CD14-positive monocyte (primary cell): ENCODE measurements around the gene ITPR2. TPM values are rescaled to one million over a fixed set of nuclear protein-coding genes. Genes with fewer than 3 reads are reported as not detected.

Source experiments
- DNase-seq, 3 donors: peaks; one replicate each; pipeline ENCODE4 v3.0.0-alpha.2; 2011 to 2022
- H2AFZ ChIP-seq: 2 replicates; pipeline ENCODE4 v1.6.0; 2012; ENCODE audit warnings: mild to moderate bottlenecking, low read depth, low read length, inconsistent platforms; ENCODE audit not compliant: insufficient read depth, poor library complexity, severe bottlenecking
- H3K27ac ChIP-seq, 2 donors: 1 replicate in 1 of 2; 2 replicates in 1 of 2; pipeline ENCODE4 v1.5.1; 2012 to 2013; ENCODE audit warnings: low read length in 2 of 2, control low read depth in 1 of 2, inconsistent platforms in 1 of 2, low read depth in 1 of 2, mild to moderate bottlenecking in 1 of 2
- H3K27me3 ChIP-seq, 2 donors: one replicate each; pipeline versions ENCODE4 v1.6.0 to v1.6.1; 2011 to 2013; ENCODE audit warnings: low read length in 2 of 2; ENCODE audit not compliant: control insufficient read depth in 2 of 2, insufficient read depth in 2 of 2
- H3K36me3 ChIP-seq, 2 donors: replicated peaks in 1 of 2; 1 replicate in 1 of 2; 2 replicates in 1 of 2; pipeline versions ENCODE4 v1.5.1 to v1.6.1; 2012 to 2013; ENCODE audit warnings: low read length in 2 of 2, control low read depth in 1 of 2, inconsistent platforms in 1 of 2, mild to moderate bottlenecking in 1 of 2; ENCODE audit not compliant: insufficient read depth in 2 of 2, control insufficient read depth in 1 of 2
- H3K4me1 ChIP-seq, 2 donors: 1 replicate in 1 of 2; 2 replicates in 1 of 2; pipeline versions ENCODE4 v1.5.1 to v1.6.1; 2012 to 2013; ENCODE audit warnings: low read length in 2 of 2, control low read depth in 1 of 2, inconsistent platforms in 1 of 2, mild to moderate bottlenecking in 1 of 2, moderate library complexity in 1 of 2; ENCODE audit not compliant: insufficient read depth in 2 of 2, control insufficient read depth in 1 of 2
- H3K4me2 ChIP-seq: replicated peaks from 2 replicates; pipeline ENCODE3; 2012; ENCODE audit warnings: low read length, moderate library complexity, mild to moderate bottlenecking; ENCODE audit not compliant: poor library complexity, severe bottlenecking; ENCODE audit errors: extremely low read depth
- H3K4me3 ChIP-seq, 3 experiments: fragments of 200-600 bp in 1 of 3; sonication (generic) in 1 of 3; replicated peaks in 1 of 3; 1 replicate in 2 of 3; 2 replicates in 1 of 3; pipeline ENCODE4 v1.5.1; 2011 to 2013; ENCODE audit warnings: low read length in 3 of 3, mild to moderate bottlenecking in 3 of 3, control low read depth in 2 of 3, low read depth in 2 of 3, inconsistent platforms in 1 of 3, moderate library complexity in 1 of 3
- H3K79me2 ChIP-seq: 2 replicates; pipeline ENCODE4 v1.6.0; 2012; ENCODE audit warnings: mild to moderate bottlenecking, control low read depth, inconsistent platforms, low read length, moderate library complexity; ENCODE audit not compliant: insufficient read depth
- H3K9ac ChIP-seq: 2 replicates; pipeline ENCODE4 v1.6.0; 2017; ENCODE audit warnings: low read length, mild to moderate bottlenecking; ENCODE audit not compliant: insufficient read depth, poor library complexity, severe bottlenecking
- H3K9me3 ChIP-seq, 2 donors: replicated peaks in 1 of 2; 1 replicate in 1 of 2; 2 replicates in 1 of 2; pipeline versions ENCODE4 v1.5.1 to v1.6.1; 2012 to 2013; ENCODE audit warnings: low read length in 2 of 2, control low read depth in 1 of 2; ENCODE audit not compliant: control insufficient read depth in 1 of 2, insufficient read depth in 1 of 2
- H4K20me1 ChIP-seq: 2 replicates; pipeline ENCODE4 v1.6.0; 2012; ENCODE audit warnings: mild to moderate bottlenecking, low read length, control low read depth, moderate library complexity; ENCODE audit not compliant: insufficient read depth
- H3K27ac Mint-ChIP-seq, 7 donors: one replicate each; pipeline ENCODE4 v1.8.0; 2020; ENCODE audit warnings: mild to moderate bottlenecking in 7 of 7, mixed read lengths in 7 of 7, moderate library complexity in 6 of 7, inconsistent platforms in 2 of 7
- H3K27me3 Mint-ChIP-seq, 3 donors: one replicate each; pipeline ENCODE4 v1.8.0; 2021 to 2022; ENCODE audit warnings: low read depth in 3 of 3, mild to moderate bottlenecking in 3 of 3, mixed read lengths in 3 of 3, moderate library complexity in 3 of 3, inconsistent platforms in 1 of 3
- H3K36me3 Mint-ChIP-seq, 2 donors: one replicate each; pipeline ENCODE4 v1.8.0; 2020; ENCODE audit warnings: mixed read lengths in 2 of 2, inconsistent platforms in 1 of 2, mild to moderate bottlenecking in 1 of 2
- H3K4me1 Mint-ChIP-seq: one replicate; pipeline ENCODE4 v1.8.0; 2020; ENCODE audit warnings: mild to moderate bottlenecking, mixed read lengths
- H3K4me3 Mint-ChIP-seq, 2 donors: one replicate each; pipeline ENCODE4 v1.8.0; 2020; ENCODE audit warnings: mild to moderate bottlenecking in 2 of 2, mixed read lengths in 2 of 2, moderate library complexity in 1 of 2
- H3K9me3 Mint-ChIP-seq, 7 donors: one replicate each; pipeline ENCODE4 v1.8.0; 2020 to 2022; ENCODE audit warnings: mixed read lengths in 7 of 7, mild to moderate bottlenecking in 6 of 7, moderate library complexity in 6 of 7, inconsistent platforms in 2 of 7
- WGBS: methylation state at CpG from one replicate; pipeline ENCODE4 v1.1.5; 2013; ENCODE audit warnings: missing lambda C conversion rate; ENCODE audit not compliant: insufficient coverage; 5-methylcytosine and 5-hydroxymethylcytosine counted together
- intact Hi-C, 2 donors: fragments of 100-400 bp; cut with micrococcal nuclease; formaldehyde crosslinking; loops; one replicate each; pipeline versions ENCODE4 v1.15.0 to v1.15.1; 2023
- polyA plus RNA-seq, 3 donors: library from polyadenylated mRNA; depleted of rRNA in 1 of 3; unstranded in 2 of 3; stranded (reverse) in 1 of 3; fragments of 300-500 nt in 2 of 3; fragments of >200 nt in 1 of 3; fragmentation: Illumina TruSeq in 2 of 3; gene quantifications; 1 replicate in 2 of 3; 2 replicates in 1 of 3; pipeline ENCODE4 v1.2.3, GENCODE V29; 2012 to 2021
- TF ChIP-seq, protein P1 (sequence below): fragments of 200-600 bp; IDR thresholded peaks from one replicate; pipeline ENCODE4 v1.8.0; 2022; ENCODE audit warnings: antibody characterized with exemption, mild to moderate bottlenecking

ITPR2 gene
- polyA plus RNA-seq, 3 donors = 2.7 to 6.4 (median 5.7) TPM

DNA sequence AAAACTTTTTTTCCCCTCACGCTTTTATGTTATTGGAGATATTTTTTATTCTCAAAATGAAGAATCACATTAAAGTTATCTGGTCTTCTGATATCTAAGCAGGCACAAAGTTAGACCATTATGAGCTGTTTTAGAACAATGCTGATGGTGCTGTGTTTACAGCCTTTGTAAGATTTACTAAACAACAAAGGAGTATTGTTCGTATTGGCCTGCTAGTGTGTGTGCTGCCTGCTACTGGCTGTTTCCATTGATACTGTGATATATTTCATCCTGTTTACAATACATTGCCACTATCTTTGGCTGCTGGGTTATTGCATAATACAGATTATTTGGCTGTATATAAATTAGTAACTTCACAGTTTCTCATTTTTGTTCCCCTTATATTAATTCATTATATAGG lies 220.8 kb downstream of the ITPR2 start:
- no peak overlapping the region for H2AFZ ChIP-seq
- H3K27me3 ChIP-seq = no peaks in the 10 kb centered on the region
- H3K27ac Mint-ChIP-seq = no peak overlapping the region
- no peak overlapping the region for H3K27ac ChIP-seq
- no peaks in the 10 kb centered on the region for H3K27me3 Mint-ChIP-seq
- no peak overlapping the region for H3K9ac ChIP-seq
- H3K36me3 ChIP-seq = peaks cover 4 to 9% of the 10 kb centered on the region in 2 donors
- H3K9me3 Mint-ChIP-seq = no peaks in the 10 kb centered on the region
- H3K4me1 Mint-ChIP-seq = no peaks in the 10 kb centered on the region
- no peak overlapping the region for H3K4me3 ChIP-seq
- no peaks in the 10 kb centered on the region for H3K4me1 ChIP-seq
- no CpG with 5 or more reads among the region's 2 CpGs for WGBS
- no peaks in the 10 kb centered on the region for H4K20me1 ChIP-seq
- DNase-seq = no peak
- TF ChIP-seq, protein P1, sequence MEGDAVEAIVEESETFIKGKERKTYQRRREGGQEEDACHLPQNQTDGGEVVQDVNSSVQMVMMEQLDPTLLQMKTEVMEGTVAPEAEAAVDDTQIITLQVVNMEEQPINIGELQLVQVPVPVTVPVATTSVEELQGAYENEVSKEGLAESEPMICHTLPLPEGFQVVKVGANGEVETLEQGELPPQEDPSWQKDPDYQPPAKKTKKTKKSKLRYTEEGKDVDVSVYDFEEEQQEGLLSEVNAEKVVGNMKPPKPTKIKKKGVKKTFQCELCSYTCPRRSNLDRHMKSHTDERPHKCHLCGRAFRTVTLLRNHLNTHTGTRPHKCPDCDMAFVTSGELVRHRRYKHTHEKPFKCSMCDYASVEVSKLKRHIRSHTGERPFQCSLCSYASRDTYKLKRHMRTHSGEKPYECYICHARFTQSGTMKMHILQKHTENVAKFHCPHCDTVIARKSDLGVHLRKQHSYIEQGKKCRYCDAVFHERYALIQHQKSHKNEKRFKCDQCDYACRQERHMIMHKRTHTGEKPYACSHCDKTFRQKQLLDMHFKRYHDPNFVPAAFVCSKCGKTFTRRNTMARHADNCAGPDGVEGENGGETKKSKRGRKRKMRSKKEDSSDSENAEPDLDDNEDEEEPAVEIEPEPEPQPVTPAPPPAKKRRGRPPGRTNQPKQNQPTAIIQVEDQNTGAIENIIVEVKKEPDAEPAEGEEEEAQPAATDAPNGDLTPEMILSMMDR = no peak
- no peaks in the 10 kb centered on the region for H3K9me3 ChIP-seq
- peaks cover 12 to 14% of the 10 kb centered on the region in 2 donors for H3K36me3 Mint-ChIP-seq
- no peak overlapping the region for H3K4me2 ChIP-seq
- no peaks in the 10 kb centered on the region for H3K79me2 ChIP-seq
- intact Hi-C loops = no loop called here
- H3K4me3 Mint-ChIP-seq = no peak overlapping the region

DNA sequence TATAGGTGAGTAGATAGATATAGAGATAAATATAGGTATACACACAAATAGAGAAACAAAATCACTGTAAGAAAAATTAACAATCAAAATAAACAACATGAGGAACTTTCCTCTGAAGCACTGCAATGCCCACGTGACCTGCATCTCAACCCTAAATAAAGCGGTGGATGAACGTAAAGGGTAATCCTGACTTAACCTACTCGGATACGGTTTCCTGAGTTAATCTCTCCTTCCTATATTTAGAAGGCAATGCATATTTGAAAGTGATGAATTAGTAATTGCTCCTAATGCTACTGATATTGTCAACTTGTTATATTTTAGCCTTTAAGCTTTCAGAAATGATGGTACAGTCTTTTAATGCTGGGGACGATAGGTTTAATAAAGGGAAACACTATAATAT lies 221.4 kb downstream of the ITPR2 start:
- Histone ChIP-seq H3K4me1 (no peaks in the 10 kb centered on the region), H3K36me3 (peaks cover 4 to 9% of the 10 kb centered on the region in 2 donors), H3K9ac (no peak overlapping the region), H2AFZ (no peak overlapping the region), H3K27ac (no peak overlapping the region), H3K4me2 (no peak overlapping the region), H3K9me3 (no peaks in the 10 kb centered on the region), H3K79me2 (no peaks in the 10 kb centered on the region), H3K4me3 (no peak overlapping the region), H4K20me1 (no peaks in the 10 kb centered on the region), H3K27me3 (no peaks in the 10 kb centered on the region)
- WGBS = 100% methylated on average over 1 of the region's 6 CpGs
- H3K4me3 Mint-ChIP-seq = no peak overlapping the region
- H3K36me3 Mint-ChIP-seq = peaks cover 12 to 17% of the 10 kb centered on the region in 2 donors
- no peaks in the 10 kb centered on the region for H3K27me3 Mint-ChIP-seq
- no peak for DNase-seq
- intact Hi-C loops = no loop called here
- TF ChIP-seq, protein P1 = no peak
- no peak overlapping the region for H3K27ac Mint-ChIP-seq
- H3K9me3 Mint-ChIP-seq = no peaks in the 10 kb centered on the region
- H3K4me1 Mint-ChIP-seq = no peaks in the 10 kb centered on the region
